Hippocampal formation (tissue), 2 donors: ENCODE results near the gene GCGR.

ENCODE experiments used
- DNase-seq, 2 donors: peaks; one replicate each; lab custom pipeline; 2025; lab: John Stamatoyannopoulos, UW

The GCGR gene

GRCh38 chr17:81846743-81847689 is 43.1 kb downstream of the GCGR start:
- no peak for DNase-seq

GRCh38 chr17:81849457-81849856 is 45.5 kb downstream of the GCGR start:
- DNase-seq: no peak

- DNase-seq: no peak
Measured at GRCh38 chr17:81851423-81851822, 47.5 kb downstream of the GCGR start.

- no peak for DNase-seq
Measured at GRCh38 chr17:81852237-81852636, 48.3 kb downstream of the GCGR start.

GRCh38 chr17:81854974-81855774 is 51.2 kb downstream of the GCGR start:
- DNase-seq: no peak

GRCh38 chr17:81858170-81858966 is 54.4 kb downstream of the GCGR start:
- no peak for DNase-seq

GRCh38 chr17:81858967-81859905 is 55.3 kb downstream of the GCGR start:
- no peak for DNase-seq

- DNase-seq: no peak
Measured at GRCh38 chr17:81859906-81860755, 56.2 kb downstream of the GCGR start, which contains the start of gene P4HB. TSS of gene P4HB (minus strand) at chr17:81860535. CDS start at chr17:81860471, 64 bp downstream.

GRCh38 chr17:81860756-81861568 is 57.0 kb downstream of the GCGR start:
- DNase-seq: peak; percentile 99

- no peak for DNase-seq
Measured at GRCh38 chr17:81863123-81863675, 59.2 kb downstream of the GCGR start.
